AG10803 (cell line): ENCODE data around the gene ST6GALNAC3.

ENCODE experiments used
- DNase-seq: peaks from one replicate; pipeline ENCODE4 v3.0.0; 2010; ENCODE audit warnings: low read depth
- H3K4me3 ChIP-seq: 2 replicates; pipeline ENCODE4 v1.5.1; 2011; ENCODE audit warnings: mild to moderate bottlenecking, low read length, control low read depth
- CTCF ChIP-seq: conservative IDR thresholded peaks from 2 replicates; pipeline ENCODE4 v1.5.1; 2011; ENCODE audit warnings: mild to moderate bottlenecking, low read length, control low read depth, inconsistent platforms

ST6GALNAC3 gene

GRCh38 chr1:76161451-76161850, 86.9 kb downstream of the ST6GALNAC3 start:
- H3K4me3 ChIP-seq: no peak overlapping the region
- no peak for TF ChIP-seq CTCF
- no peak for DNase-seq

- DNase-seq: no peak
- no peak for TF ChIP-seq CTCF
- no peak overlapping the region for H3K4me3 ChIP-seq
Measured at GRCh38 chr1:76162254-76162653, 87.7 kb downstream of the ST6GALNAC3 start.

GRCh38 chr1:76164165-76164564, 89.6 kb downstream of the ST6GALNAC3 start:
- no peak for TF ChIP-seq CTCF
- no peak overlapping the region for H3K4me3 ChIP-seq
- DNase-seq: no peak

- no peak for TF ChIP-seq CTCF
- DNase-seq: no peak
- H3K4me3 ChIP-seq: no peak overlapping the region
Measured at GRCh38 chr1:76170084-76170483, 95.5 kb downstream of the ST6GALNAC3 start.

- DNase-seq: no peak
- no peak for TF ChIP-seq CTCF
- no peak overlapping the region for H3K4me3 ChIP-seq
Measured at GRCh38 chr1:76170513-76170912, 96.0 kb downstream of the ST6GALNAC3 start.

- no peak for DNase-seq
- H3K4me3 ChIP-seq: no peak overlapping the region
- TF ChIP-seq CTCF: no peak
Measured at GRCh38 chr1:76176000-76176399, 101.5 kb downstream of the ST6GALNAC3 start.

GRCh38 chr1:76177615-76178014, 103.1 kb downstream of the ST6GALNAC3 start:
- no peak for DNase-seq
- H3K4me3 ChIP-seq: no peak overlapping the region
- no peak for TF ChIP-seq CTCF
